Activated CD4-positive, alpha-beta T cell treated with anti-CD3 and anti-CD28 coated beads, Interleukin-2, amount 10 ng/mL, durations not matched to agents 24 days and 14 days (primary cell): Measurements from ENCODE around the gene ETNK1. TPM values are rescaled to one million over a fixed set of nuclear protein-coding genes. Genes with fewer than 3 reads are reported as not detected.
"Not testable (repeated sequence)": the region's sequence is repeated elsewhere in the genome, so short reads cannot be mapped to it uniquely, and the experiment has no call there.

Source experiments
- DNase-seq: peaks from one replicate; pipeline ENCODE4 v3.0.0; 2022
- H3K27ac Mint-ChIP-seq: one replicate; pipeline ENCODE4 v1.8.0; 2022; ENCODE audit warnings: mild to moderate bottlenecking, mixed read lengths
- H3K27me3 Mint-ChIP-seq: one replicate; pipeline ENCODE4 v1.8.0; 2022; ENCODE audit warnings: mixed read lengths
- H3K36me3 Mint-ChIP-seq: one replicate; pipeline ENCODE4 v1.8.0; 2022; ENCODE audit warnings: low read depth, mild to moderate bottlenecking, mixed read lengths
- H3K4me1 Mint-ChIP-seq: one replicate; pipeline ENCODE4 v1.8.0; 2021; ENCODE audit warnings: mixed read lengths
- H3K4me3 Mint-ChIP-seq: one replicate; pipeline ENCODE4 v1.8.0; 2022; ENCODE audit warnings: mild to moderate bottlenecking, moderate library complexity, mixed read lengths
- H3K9me3 Mint-ChIP-seq: one replicate; pipeline ENCODE4 v1.8.0; 2021; ENCODE audit warnings: mixed read lengths
- intact Hi-C: fragments of 100-400 bp; cut with micrococcal nuclease; formaldehyde crosslinking; loops from one replicate; pipeline ENCODE4 v1.15.1; 2023
- total RNA-seq: library from RNA; stranded (reverse); gene quantifications from 2 replicates; pipeline ENCODE4 v1.2.3, GENCODE V29; 2022

The ETNK1 gene
- total RNA-seq, 1 donor from 2014 or later: 94.5 TPM

DNA sequence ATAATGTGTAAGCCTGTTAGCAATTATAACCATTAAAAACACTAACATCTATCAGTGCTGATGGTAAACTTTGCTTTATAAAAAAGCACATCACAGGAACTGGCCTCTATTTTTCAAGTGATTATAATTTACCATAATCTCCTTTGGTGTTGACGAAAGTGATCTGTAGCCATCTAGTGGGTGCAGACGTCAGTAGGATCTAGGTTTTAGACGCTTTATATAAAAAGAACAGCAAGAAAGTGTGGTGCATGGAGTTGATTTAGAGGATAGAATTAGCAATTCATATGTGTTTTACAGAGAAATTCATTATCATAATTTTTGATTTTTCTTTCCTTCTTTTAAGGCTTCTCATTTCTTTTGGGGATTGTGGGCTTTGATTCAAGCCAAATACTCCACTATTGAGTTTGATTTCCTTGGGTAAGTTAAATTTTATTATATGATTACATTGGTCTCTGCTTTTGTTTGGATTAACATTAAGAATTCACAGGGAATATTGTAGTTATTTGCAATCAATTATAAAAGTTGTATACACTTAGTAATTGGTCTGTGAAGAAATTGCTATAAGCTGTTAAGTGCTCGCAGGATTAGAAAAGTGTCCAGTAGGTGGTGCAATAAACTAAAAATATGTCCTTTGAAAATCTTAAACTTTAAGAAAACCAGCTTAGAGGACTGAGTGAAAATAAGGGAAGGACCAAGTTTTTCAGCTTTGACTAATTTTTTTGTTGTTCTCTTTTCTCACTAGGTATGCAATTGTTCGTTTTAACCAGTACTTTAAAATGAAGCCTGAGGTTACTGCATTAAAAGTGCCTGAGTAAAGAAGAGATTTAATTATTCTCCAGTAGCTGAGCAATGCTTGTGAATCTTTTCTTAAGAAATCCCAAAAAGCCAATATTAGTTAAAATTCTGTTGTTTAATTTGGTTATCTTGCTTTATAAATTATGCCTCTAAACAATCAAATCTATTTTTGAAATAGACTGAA, 59.5 kb downstream of the ETNK1 start:
- Mint-ChIP-seq H3K9me3 (no peaks in the 10 kb centered on the region), H3K27ac (no peak overlapping the region), H3K4me3 (no peak overlapping the region), H3K4me1 (peaks cover 20% of the 10 kb centered on the region), H3K27me3 (no peaks in the 10 kb centered on the region), H3K36me3 (peaks cover 32% of the 10 kb centered on the region)
- intact Hi-C loops: loop anchor here (5.0 kb wide), 1 partner anchor 173 kb away; no protein-coding TSS in a partner anchor
- no peak for DNase-seq

- H3K4me1 Mint-ChIP-seq: peaks cover 18% of the 10 kb centered on the region
- no peak for DNase-seq
- no peaks in the 10 kb centered on the region for H3K27me3 Mint-ChIP-seq
- intact Hi-C loops: loop anchor here (2.0 kb wide), 1 partner anchor 59 kb away; no protein-coding TSS in a partner anchor
- H3K4me3 Mint-ChIP-seq: no peak overlapping the region
- H3K9me3 Mint-ChIP-seq: no peaks in the 10 kb centered on the region
- H3K27ac Mint-ChIP-seq: no peak overlapping the region
- H3K36me3 Mint-ChIP-seq: peaks cover 21% of the 10 kb centered on the region
These were observed 61.2 kb downstream of the ETNK1 start for GRCh38 chr12:22686193-22686592.

DNA sequence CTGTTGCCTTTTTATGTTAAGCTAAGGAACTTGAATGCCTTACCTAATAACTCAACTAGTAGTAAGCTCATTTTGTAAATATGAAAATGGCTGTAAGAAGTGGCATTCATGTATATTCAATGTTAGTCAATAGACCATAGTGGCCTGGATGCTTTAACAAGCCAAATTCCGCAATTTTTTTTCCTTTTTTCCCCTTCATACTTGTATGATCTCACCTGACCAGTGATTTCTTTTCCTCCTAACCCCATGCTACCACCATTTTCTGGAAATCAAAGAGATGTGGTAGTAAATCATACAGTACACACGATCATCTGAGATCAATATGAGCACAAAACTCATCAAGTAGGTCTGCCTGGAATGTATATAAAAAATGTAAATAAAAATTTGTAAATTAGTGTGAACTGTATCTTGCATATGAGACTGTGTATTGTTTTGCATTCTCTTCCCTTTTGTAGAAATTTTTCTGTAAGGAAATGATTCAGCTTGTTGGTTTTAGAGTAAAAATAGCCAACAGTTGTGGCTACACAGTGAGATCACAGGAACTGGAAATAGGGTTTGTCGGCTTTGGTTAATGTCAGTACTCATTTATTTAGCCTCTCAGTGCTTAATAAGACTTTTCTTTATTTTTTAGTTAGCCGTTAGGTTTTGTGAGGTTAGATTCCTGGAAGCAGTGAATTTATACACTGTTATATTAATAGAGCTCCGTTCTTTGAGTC, 62.5 kb downstream of the ETNK1 start:
- peak overlapping the region; percentile 30 for H3K4me3 Mint-ChIP-seq
- intact Hi-C loops: loop anchor here (2.0 kb wide), 1 partner anchor 61 kb away; no protein-coding TSS in a partner anchor
- H3K36me3 Mint-ChIP-seq: peaks cover 29% of the 10 kb centered on the region
- H3K4me1 Mint-ChIP-seq: peaks cover 21% of the 10 kb centered on the region
- H3K27ac Mint-ChIP-seq: no peak overlapping the region
- H3K27me3 Mint-ChIP-seq: no peaks in the 10 kb centered on the region
- peaks cover 5% of the 10 kb centered on the region for H3K9me3 Mint-ChIP-seq
- peak; percentile 68 for DNase-seq

- intact Hi-C loops: no loop called here
- Mint-ChIP-seq H3K4me1 (peaks cover 19% of the 10 kb centered on the region), H3K36me3 (peaks cover 28% of the 10 kb centered on the region), H3K27ac (no peak overlapping the region), H3K27me3 (no peaks in the 10 kb centered on the region), H3K4me3 (no peak overlapping the region), H3K9me3 (peaks cover 5% of the 10 kb centered on the region)
- no peak for DNase-seq
These were observed 64.9 kb downstream of the ETNK1 start for GRCh38 chr12:22689876-22690275.

GRCh38 chr12:22691319-22691718, 66.3 kb downstream of the ETNK1 start:
- no peak for DNase-seq
- Mint-ChIP-seq H3K36me3 (peaks cover 24% of the 10 kb centered on the region), H3K4me1 (peaks cover 15% of the 10 kb centered on the region), H3K9me3 (peaks cover 5% of the 10 kb centered on the region), H3K4me3 (no peak overlapping the region), H3K27me3 (peaks cover 6% of the 10 kb centered on the region), H3K27ac (no peak overlapping the region)
- intact Hi-C loops: no loop called here

- peak; percentile 64 for DNase-seq
- H3K27me3 Mint-ChIP-seq: peaks cover 12% of the 10 kb centered on the region
These were observed 67.5 kb downstream of the ETNK1 start for GRCh38 chr12:22692467-22692866.

GRCh38 chr12:22692964-22693555, 68.1 kb downstream of the ETNK1 start:
- Mint-ChIP-seq H3K4me3 (no peak overlapping the region), H3K9me3 (peaks cover 5% of the 10 kb centered on the region), H3K4me1 (peaks cover 4% of the 10 kb centered on the region), H3K36me3 (peaks cover 13% of the 10 kb centered on the region), H3K27me3 (peaks cover 12% of the 10 kb centered on the region), H3K27ac (no peak overlapping the region)
- intact Hi-C loops: no loop called here
- no peak for DNase-seq

More at GRCh38 chr12:22692467-22692866, 67.5 kb downstream of the ETNK1 start:
- H3K36me3 Mint-ChIP-seq: peaks cover 16% of the 10 kb centered on the region
- intact Hi-C loops, H3K4me1 Mint-ChIP-seq, H3K9me3 Mint-ChIP-seq, H3K4me3 Mint-ChIP-seq, H3K27ac Mint-ChIP-seq: not testable (repeated sequence)

GRCh38 chr12:22698576-22698975, 73.6 kb downstream of the ETNK1 start:
- Mint-ChIP-seq H3K4me1 (peaks cover 8% of the 10 kb centered on the region), H3K9me3 (no peaks in the 10 kb centered on the region), H3K36me3 (peaks cover 1% of the 10 kb centered on the region), H3K4me3 (no peak overlapping the region), H3K27me3 (peaks cover 16% of the 10 kb centered on the region), H3K27ac (no peak overlapping the region)
- intact Hi-C loops: no loop called here
- no peak for DNase-seq

GRCh38 chr12:22699705-22700104, 74.7 kb downstream of the ETNK1 start:
- peaks cover 16% of the 10 kb centered on the region for H3K27me3 Mint-ChIP-seq
- intact Hi-C loops, H3K27ac Mint-ChIP-seq, H3K4me1 Mint-ChIP-seq, H3K9me3 Mint-ChIP-seq, H3K36me3 Mint-ChIP-seq, H3K4me3 Mint-ChIP-seq, DNase-seq: not testable (repeated sequence)

DNA sequence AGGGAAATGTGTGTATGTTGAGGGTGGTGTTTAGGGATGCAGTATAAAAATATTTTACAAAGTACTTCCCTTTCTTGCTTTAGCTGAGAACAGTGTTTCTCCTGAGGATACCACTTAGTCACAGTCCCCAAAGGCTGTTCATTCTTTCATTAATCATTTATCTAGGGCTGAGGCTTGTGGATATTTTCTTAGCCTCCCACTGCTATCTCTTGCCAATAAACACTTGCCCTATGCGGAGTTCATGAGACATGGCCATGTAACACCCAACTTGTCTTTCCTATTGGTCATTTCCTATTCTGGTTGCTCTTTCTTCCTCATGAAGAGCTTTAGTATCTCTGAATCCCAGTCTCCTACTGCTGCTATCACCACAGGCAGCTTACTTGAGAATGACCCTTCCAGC, 75.1 kb downstream of the ETNK1 start:
- H3K4me1 Mint-ChIP-seq: peaks cover 8% of the 10 kb centered on the region
- no peak overlapping the region for H3K27ac Mint-ChIP-seq
- intact Hi-C loops: no loop called here
- H3K9me3 Mint-ChIP-seq: no peaks in the 10 kb centered on the region
- peaks cover 16% of the 10 kb centered on the region for H3K27me3 Mint-ChIP-seq
- no peak overlapping the region for H3K4me3 Mint-ChIP-seq
- no peak for DNase-seq
- H3K36me3 Mint-ChIP-seq: no peaks in the 10 kb centered on the region

DNA sequence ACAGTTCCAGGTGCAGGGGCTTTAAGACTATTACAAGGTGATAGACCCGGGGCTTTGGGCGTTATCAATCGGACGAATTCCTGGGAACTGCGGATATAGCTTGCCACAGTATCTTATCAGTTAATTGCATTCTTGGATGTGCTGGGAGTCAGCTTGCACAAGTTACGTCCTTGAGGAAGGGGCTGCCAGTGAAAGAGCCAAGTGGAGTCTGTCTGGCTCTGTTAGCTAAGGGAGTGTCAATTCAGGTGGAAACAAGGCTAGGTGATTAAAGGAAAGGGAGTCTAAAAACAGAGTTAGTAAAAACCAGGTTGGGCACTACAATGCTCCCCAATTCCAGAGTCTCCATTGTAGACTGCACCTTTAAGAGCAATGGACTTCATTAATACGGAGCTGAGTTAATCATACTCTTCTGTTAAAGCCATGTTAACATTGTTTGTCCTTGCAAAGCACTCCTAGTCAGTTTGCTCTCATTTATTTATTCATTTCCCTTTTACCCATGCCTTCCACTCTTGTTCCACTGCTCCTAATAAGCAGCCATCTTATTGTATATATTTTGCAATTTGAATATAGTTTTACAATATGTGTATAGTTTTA, 76.3 kb downstream of the ETNK1 start:
- DNase-seq, H3K36me3 Mint-ChIP-seq, H3K27ac Mint-ChIP-seq, H3K4me1 Mint-ChIP-seq, H3K9me3 Mint-ChIP-seq, intact Hi-C loops, H3K4me3 Mint-ChIP-seq: not testable (repeated sequence)
- H3K27me3 Mint-ChIP-seq: peaks cover 11% of the 10 kb centered on the region

DNA sequence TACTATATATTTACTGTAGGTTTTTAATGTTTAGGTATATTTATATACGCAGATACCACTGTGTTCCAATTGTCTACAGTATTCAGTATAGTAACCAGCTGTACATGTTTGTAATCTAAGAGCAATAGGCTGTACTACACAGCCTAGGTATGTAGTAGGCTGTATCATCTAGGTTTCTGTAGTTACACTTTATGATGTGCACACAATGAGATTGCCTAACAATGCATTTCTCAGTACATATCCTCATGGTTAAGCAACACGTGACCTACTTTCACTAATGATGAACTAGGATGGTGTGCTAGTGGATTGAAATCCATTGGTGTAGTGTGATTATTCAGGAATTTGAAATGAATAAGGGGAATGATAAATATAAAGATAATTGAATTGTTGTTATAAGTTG, 77.7 kb downstream of the ETNK1 start:
- H3K27me3 Mint-ChIP-seq: peaks cover 4% of the 10 kb centered on the region
- intact Hi-C loops: no loop called here
- no peak overlapping the region for H3K27ac Mint-ChIP-seq
- DNase-seq: no peak
- peaks cover 8% of the 10 kb centered on the region for H3K4me1 Mint-ChIP-seq
- no peak overlapping the region for H3K4me3 Mint-ChIP-seq
- no peaks in the 10 kb centered on the region for H3K9me3 Mint-ChIP-seq
- H3K36me3 Mint-ChIP-seq: no peaks in the 10 kb centered on the region

DNA sequence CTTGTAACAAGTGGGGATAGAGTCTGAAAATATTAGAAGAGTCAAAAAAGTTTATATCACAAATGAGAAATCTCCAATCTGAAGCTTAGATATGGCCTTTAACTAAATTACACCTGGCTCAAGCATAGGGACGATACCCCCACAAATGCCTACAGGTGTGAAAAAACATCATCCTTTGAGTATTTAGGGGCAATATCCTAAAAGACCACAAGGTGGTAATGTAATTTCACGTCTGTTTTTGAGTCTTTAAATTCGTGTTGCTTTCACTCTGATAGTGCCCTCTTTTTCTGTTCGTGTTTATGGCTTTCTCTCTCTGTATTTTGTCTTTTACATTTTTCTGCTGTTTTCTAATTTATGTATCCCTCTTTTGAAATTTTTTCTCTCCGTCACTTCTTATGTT, 84.3 kb downstream of the ETNK1 start:
- peaks cover 10% of the 10 kb centered on the region for H3K27me3 Mint-ChIP-seq
- no peaks in the 10 kb centered on the region for H3K36me3 Mint-ChIP-seq
- peaks cover 2% of the 10 kb centered on the region for H3K4me1 Mint-ChIP-seq
- no peak overlapping the region for H3K27ac Mint-ChIP-seq
- intact Hi-C loops: no loop called here
- no peak for DNase-seq
- no peaks in the 10 kb centered on the region for H3K9me3 Mint-ChIP-seq
- no peak overlapping the region for H3K4me3 Mint-ChIP-seq
